Parathyroid adenoma (tissue), 2 donors: ENCODE results near the gene VTA1.

Experiments
- H2AFZ ChIP-seq: fragments of 300-600 bp; sonication (generic); one replicate; pipeline ENCODE4 v1.7.0; 2017; ENCODE audit warnings: antibody characterized with exemption, mild to moderate bottlenecking
- H3K27ac ChIP-seq: fragments of 300-600 bp; sonication (generic); one replicate; pipeline ENCODE4 v1.7.0; 2017
- H3K27me3 ChIP-seq: fragments of 300-600 bp; sonication (generic); one replicate; pipeline ENCODE4 v1.7.0; 2017; ENCODE audit warnings: low read length; ENCODE audit not compliant: control insufficient read depth, insufficient read depth
- H3K36me3 ChIP-seq: fragments of 300-600 bp; sonication (generic); one replicate; pipeline ENCODE4 v1.7.0; 2017; ENCODE audit warnings: low read length; ENCODE audit not compliant: control insufficient read depth, insufficient read depth
- H3K4me1 ChIP-seq: fragments of 300-600 bp; sonication (generic); one replicate; pipeline ENCODE4 v1.7.0; 2017; ENCODE audit warnings: control low read depth
- H3K4me2 ChIP-seq: fragments of 300-600 bp; sonication (generic); one replicate; pipeline ENCODE4 v1.7.0; 2017; ENCODE audit warnings: low read length
- H3K4me3 ChIP-seq: fragments of 300-600 bp; sonication (generic); one replicate; pipeline ENCODE4 v1.7.0; 2017; ENCODE audit warnings: low read depth, low read length
- H3K79me2 ChIP-seq: fragments of 300-600 bp; sonication (generic); one replicate; pipeline ENCODE4 v1.7.0; 2017; ENCODE audit warnings: control low read depth
- H3K9ac ChIP-seq: fragments of 300-600 bp; sonication (generic); one replicate; pipeline ENCODE4 v1.7.0; 2017; ENCODE audit warnings: mild to moderate bottlenecking
- H3K9me3 ChIP-seq: fragments of 300-600 bp; sonication (generic); one replicate; pipeline ENCODE4 v1.7.0; 2017; ENCODE audit warnings: low read length; ENCODE audit not compliant: control insufficient read depth
- CTCF ChIP-seq: fragments of 300-600 bp; sonication (generic); IDR thresholded peaks from one replicate; pipeline ENCODE4 v1.7.0; 2017; ENCODE audit warnings: antibody characterized with exemption, mild to moderate bottlenecking
- donor health status: primary hyperparathyroidism.

VTA1 gene

GRCh38 chr6:142240179-142240578, 93.1 kb downstream of the VTA1 start:
- no peak overlapping the region for H3K4me2 ChIP-seq
- H3K79me2 ChIP-seq: no peaks in the 10 kb centered on the region
- no peak overlapping the region for H3K4me3 ChIP-seq
- no peak overlapping the region for H3K27ac ChIP-seq
- H2AFZ ChIP-seq: no peak overlapping the region
- H3K36me3 ChIP-seq: no peaks in the 10 kb centered on the region
- H3K9me3 ChIP-seq: no peaks in the 10 kb centered on the region
- TF ChIP-seq CTCF: no peak
- no peaks in the 10 kb centered on the region for H3K4me1 ChIP-seq
- H3K27me3 ChIP-seq: no peaks in the 10 kb centered on the region
- no peak overlapping the region for H3K9ac ChIP-seq

GRCh38 chr6:142241061-142241460, 94.0 kb downstream of the VTA1 start:
- Histone ChIP-seq H3K4me3 (no peak overlapping the region), H3K4me1 (no peaks in the 10 kb centered on the region), H3K36me3 (no peaks in the 10 kb centered on the region), H3K9ac (no peak overlapping the region), H3K27me3 (no peaks in the 10 kb centered on the region), H3K79me2 (no peaks in the 10 kb centered on the region), H3K4me2 (no peak overlapping the region), H3K9me3 (no peaks in the 10 kb centered on the region), H2AFZ (no peak overlapping the region), H3K27ac (no peak overlapping the region)
- TF ChIP-seq CTCF: no peak

- no peak overlapping the region for H3K9ac ChIP-seq
- no peaks in the 10 kb centered on the region for H3K36me3 ChIP-seq
- TF ChIP-seq CTCF: no peak
- H3K27me3 ChIP-seq: no peaks in the 10 kb centered on the region
- no peaks in the 10 kb centered on the region for H3K9me3 ChIP-seq
- no peaks in the 10 kb centered on the region for H3K4me1 ChIP-seq
- H3K4me2 ChIP-seq: no peak overlapping the region
- no peaks in the 10 kb centered on the region for H3K79me2 ChIP-seq
- no peak overlapping the region for H3K27ac ChIP-seq
- H3K4me3 ChIP-seq: no peak overlapping the region
- H2AFZ ChIP-seq: no peak overlapping the region
Observed at GRCh38 chr6:142242269-142242668, 95.2 kb downstream of the VTA1 start.

GRCh38 chr6:142246960-142247359, 99.9 kb downstream of the VTA1 start:
- Histone ChIP-seq H3K36me3 (no peaks in the 10 kb centered on the region), H3K79me2 (no peaks in the 10 kb centered on the region), H3K9me3 (no peaks in the 10 kb centered on the region), H3K4me2 (no peak overlapping the region), H3K27ac (no peak overlapping the region), H3K27me3 (no peaks in the 10 kb centered on the region), H3K9ac (no peak overlapping the region), H3K4me1 (no peaks in the 10 kb centered on the region), H3K4me3 (no peak overlapping the region), H2AFZ (no peak overlapping the region)
- no peak for TF ChIP-seq CTCF

GRCh38 chr6:142249266-142249665, 102.2 kb downstream of the VTA1 start:
- Histone ChIP-seq H3K79me2 (no peaks in the 10 kb centered on the region), H3K4me3 (no peak overlapping the region), H3K36me3 (no peaks in the 10 kb centered on the region), H3K4me1 (no peaks in the 10 kb centered on the region), H3K9ac (no peak overlapping the region), H3K9me3 (no peaks in the 10 kb centered on the region), H3K27me3 (no peaks in the 10 kb centered on the region), H3K27ac (no peak overlapping the region), H3K4me2 (no peak overlapping the region), H2AFZ (no peak overlapping the region)
- TF ChIP-seq CTCF: no peak
